ENCODE data around the gene SLC7A4.

GRCh38 chr22:20999350-21000206 lies 32.8 kb downstream of the SLC7A4 start:
- TF ChIP-seq POLR2A (IDR thresholded peaks at IDR 0.05; ENCODE audit: low read depth, low read length) = no peak
- no peak for TF ChIP-seq TAF1 (IDR thresholded peaks at IDR 0.05; ENCODE audit: low read depth, low read length)
- no peak for TF ChIP-seq POLR2AphosphoS5 (IDR thresholded peaks at IDR 0.05; ENCODE audit: low read depth, low read length)
- TF ChIP-seq PAX5 (IDR thresholded peaks at IDR 0.05; ENCODE audit: insufficient read depth, low read length, severe bottlenecking) = no peak
- no peak for TF ChIP-seq POU2F2 (IDR thresholded peaks at IDR 0.05; ENCODE audit: low read depth, low read length)

All from GM12891 (cell line).